HG03521 (cell line): ENCODE measurements around the gene NFAT5.
"Not testable (repeated sequence)": the region's sequence is repeated elsewhere in the genome, so short reads cannot be mapped to it uniquely, and the experiment has no call there.

ENCODE experiments used
- ATAC-seq: cut with Tn5 transposase; IDR thresholded peaks from one replicate; pipeline ENCODE4 v1.9.1; 2021; ENCODE audit warnings: mild to moderate bottlenecking, moderate library complexity; ENCODE audit not compliant: unreplicated experiment

NFAT5 gene

GRCh38 chr16:69729030-69729429 lies 163.3 kb downstream of the NFAT5 start:
- not testable (repeated sequence) for ATAC-seq

- ATAC-seq, result not testable (repeated sequence)
Observed at GRCh38 chr16:69731280-69731679, 165.5 kb downstream of the NFAT5 start.

GRCh38 chr16:69732101-69732500 lies 166.3 kb downstream of the NFAT5 start:
- no peak for ATAC-seq

GRCh38 chr16:69741519-69741918 lies 175.8 kb downstream of the NFAT5 start:
- ATAC-seq, result no peak

GRCh38 chr16:69741951-69742904 lies 176.5 kb downstream of the NFAT5 start:
- no peak for ATAC-seq

GRCh38 chr16:69744363-69745231 lies 178.8 kb downstream of the NFAT5 start:
- no peak for ATAC-seq

- no peak for ATAC-seq
Observed at GRCh38 chr16:69745232-69745612, 179.5 kb downstream of the NFAT5 start.

GRCh38 chr16:69745959-69746358 lies 180.2 kb downstream of the NFAT5 start:
- no peak for ATAC-seq

GRCh38 chr16:69747115-69747514 lies 181.3 kb downstream of the NFAT5 start:
- ATAC-seq, result no peak

- no peak for ATAC-seq
Observed at GRCh38 chr16:69748694-69749345, 183.1 kb downstream of the NFAT5 start.

GRCh38 chr16:69754143-69754468 lies 188.3 kb downstream of the NFAT5 start:
- no peak for ATAC-seq
